Brain microvascular endothelial cell (primary cell): ENCODE measurements around the gene FPGS.

Experiments used
- DNase-seq: peaks from one replicate; pipeline ENCODE4 v3.0.0-alpha.2; 2020
- H3K27ac ChIP-seq: fragments of 250-450 bp; sonication (Bioruptor Pico); 2 replicates; pipeline ENCODE4 v1.5.1; 2020; ENCODE audit warnings: mild to moderate bottlenecking, moderate library complexity
- H3K27me3 ChIP-seq: fragments of 250-450 bp; sonication (Bioruptor Pico); replicated peaks from 2 replicates; pipeline ENCODE4 v1.5.1; 2020; ENCODE audit warnings: mild to moderate bottlenecking
- H3K36me3 ChIP-seq: fragments of 250-450 bp; sonication (Bioruptor Pico); replicated peaks from 2 replicates; pipeline ENCODE4 v1.5.1; 2020; ENCODE audit warnings: mild to moderate bottlenecking
- H3K4me3 ChIP-seq: 2 replicates; pipeline ENCODE4 v1.5.1; 2011; ENCODE audit warnings: low read depth, mild to moderate bottlenecking, control low read depth, low read length, moderate library complexity
- in situ Hi-C: cut with HindIII; loops from 2 replicates; pipeline ENCODE4 v1.10.0; 2017; ENCODE audit warnings: low sequenced_read_pairs, low pct_ligation_motif_present
- TF ChIP-seq, protein P1 (sequence below): IDR thresholded peaks from 2 replicates; pipeline ENCODE4 v1.5.1; 2011; ENCODE audit warnings: low read depth, mild to moderate bottlenecking, moderate library complexity, low read length, control low read depth, inconsistent platforms; ENCODE audit errors: missing control alignments

The FPGS gene

DNA sequence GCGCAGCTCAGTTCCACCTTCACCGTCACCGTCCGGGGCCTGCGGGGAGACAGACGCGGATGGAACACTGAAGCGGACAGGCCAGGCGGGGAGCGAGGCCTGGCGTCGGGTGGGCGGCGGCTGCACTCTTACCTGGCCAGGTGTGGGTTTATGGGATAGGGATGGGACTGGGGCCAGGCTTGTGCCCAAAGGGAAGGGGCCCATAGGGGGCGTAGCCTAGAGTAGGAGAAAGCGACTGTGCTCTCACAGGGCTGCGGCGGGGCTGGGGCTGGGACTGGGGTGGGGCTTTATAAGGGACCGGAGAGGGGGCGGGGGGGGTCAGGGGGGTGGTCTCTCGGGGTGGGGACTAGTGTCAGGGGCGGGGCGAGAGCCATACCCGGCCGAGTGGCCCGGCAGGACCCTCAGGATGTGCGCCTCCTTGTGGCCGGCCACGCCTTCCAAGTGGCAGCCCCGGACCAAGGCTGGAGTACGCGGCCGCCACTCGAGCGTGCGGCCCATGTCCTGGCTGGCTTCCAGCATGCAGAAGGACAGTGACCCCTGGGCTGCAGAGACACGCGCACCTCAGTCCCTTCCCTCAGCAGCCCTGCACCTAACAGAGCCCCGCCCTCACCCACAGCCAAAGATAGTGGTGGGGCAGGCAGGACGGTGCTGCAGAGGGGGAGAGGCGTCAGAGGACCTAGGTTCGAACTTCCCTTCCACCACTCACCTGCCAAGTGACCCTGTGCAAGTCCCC, 22.8 kb downstream of the FPGS start:
- Histone ChIP-seq H3K27ac (no peak overlapping the region), H3K36me3 (peaks cover 42% of the 10 kb centered on the region), H3K4me3 (no peak overlapping the region), H3K27me3 (no peaks in the 10 kb centered on the region)
- TF ChIP-seq, protein P1, sequence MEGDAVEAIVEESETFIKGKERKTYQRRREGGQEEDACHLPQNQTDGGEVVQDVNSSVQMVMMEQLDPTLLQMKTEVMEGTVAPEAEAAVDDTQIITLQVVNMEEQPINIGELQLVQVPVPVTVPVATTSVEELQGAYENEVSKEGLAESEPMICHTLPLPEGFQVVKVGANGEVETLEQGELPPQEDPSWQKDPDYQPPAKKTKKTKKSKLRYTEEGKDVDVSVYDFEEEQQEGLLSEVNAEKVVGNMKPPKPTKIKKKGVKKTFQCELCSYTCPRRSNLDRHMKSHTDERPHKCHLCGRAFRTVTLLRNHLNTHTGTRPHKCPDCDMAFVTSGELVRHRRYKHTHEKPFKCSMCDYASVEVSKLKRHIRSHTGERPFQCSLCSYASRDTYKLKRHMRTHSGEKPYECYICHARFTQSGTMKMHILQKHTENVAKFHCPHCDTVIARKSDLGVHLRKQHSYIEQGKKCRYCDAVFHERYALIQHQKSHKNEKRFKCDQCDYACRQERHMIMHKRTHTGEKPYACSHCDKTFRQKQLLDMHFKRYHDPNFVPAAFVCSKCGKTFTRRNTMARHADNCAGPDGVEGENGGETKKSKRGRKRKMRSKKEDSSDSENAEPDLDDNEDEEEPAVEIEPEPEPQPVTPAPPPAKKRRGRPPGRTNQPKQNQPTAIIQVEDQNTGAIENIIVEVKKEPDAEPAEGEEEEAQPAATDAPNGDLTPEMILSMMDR = peak; percentile 61
- in situ Hi-C loops = no loop called here
- DNase-seq = no peak

DNA sequence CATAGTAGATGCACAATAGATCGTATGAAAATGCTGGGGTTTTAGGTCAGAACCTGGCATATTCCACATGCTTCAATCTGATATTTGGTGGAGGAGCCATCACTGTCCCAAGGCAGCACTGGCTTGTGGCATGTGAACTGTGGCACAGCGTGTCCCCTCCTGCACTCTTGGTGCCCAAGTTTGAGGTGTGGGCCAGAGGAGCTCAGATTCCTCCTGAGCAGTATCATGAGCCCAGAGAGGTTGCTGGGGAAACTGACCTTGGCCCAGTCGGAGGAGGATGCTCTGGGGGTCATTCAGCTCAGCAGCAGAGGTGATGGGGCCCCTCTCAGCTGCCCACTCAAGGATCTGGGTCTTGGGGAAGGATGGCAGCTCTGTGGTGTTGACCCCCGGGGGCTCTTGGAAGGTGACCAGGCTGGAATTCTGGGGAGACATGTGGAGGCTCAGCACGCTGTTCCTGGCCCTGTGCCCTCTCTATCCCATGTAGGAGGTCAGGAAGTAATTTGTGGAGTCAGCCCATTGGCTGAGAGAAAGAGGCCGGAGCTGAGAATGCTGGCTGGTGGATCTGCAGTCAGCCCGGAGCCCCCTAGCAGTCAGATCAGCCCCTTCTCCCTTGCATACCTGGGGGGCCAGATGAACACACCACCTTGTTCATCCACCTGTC, 23.7 kb downstream of the FPGS start:
- Histone ChIP-seq H3K27me3 (no peaks in the 10 kb centered on the region), H3K27ac (no peak overlapping the region), H3K4me3 (no peak overlapping the region), H3K36me3 (peaks cover 37% of the 10 kb centered on the region)
- TF ChIP-seq, protein P1 = no peak
- no peak for DNase-seq
- in situ Hi-C loops = no loop called here

DNA sequence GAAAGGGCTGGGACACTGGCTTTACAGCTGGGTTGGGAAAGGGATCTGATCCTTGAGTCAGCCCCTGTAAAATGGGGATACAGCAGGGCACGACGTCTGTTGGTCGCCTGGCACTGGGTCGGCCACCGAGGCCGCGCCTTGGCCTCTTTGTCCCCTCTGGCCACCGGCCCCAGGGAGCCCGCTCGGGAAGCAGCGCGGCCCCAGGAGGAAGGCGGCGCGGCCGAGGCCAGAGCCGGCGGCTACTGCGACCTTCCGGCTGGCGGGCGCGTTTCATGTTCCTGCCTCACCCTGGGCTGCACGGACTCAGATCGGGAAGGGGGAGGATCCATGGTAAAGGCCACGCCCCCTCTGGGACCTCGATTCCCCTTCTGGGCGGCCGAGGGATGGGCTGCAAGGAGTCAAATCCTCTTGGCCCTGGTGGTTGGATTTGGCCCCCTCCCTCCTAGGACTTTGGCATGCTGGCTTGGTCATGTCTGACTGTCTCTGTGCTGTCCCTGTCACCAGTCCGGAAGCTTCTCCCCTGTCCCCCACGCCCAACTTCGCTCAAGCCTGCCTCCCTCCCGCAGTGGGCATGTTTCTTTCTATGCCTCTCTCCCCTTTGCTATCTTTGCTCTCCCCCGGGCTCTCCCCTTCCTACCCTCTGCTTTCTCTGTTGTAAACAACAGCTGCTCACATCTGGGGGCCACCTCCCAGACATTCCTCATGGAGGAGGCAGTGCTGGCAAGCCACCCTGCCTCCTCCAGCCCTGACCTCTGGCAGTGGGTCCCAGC, 25.8 kb downstream of the FPGS start:
- peak overlapping the region; percentile 29 for H3K4me3 ChIP-seq
- H3K27me3 ChIP-seq = no peaks in the 10 kb centered on the region
- peak; percentile 46 for DNase-seq

DNA sequence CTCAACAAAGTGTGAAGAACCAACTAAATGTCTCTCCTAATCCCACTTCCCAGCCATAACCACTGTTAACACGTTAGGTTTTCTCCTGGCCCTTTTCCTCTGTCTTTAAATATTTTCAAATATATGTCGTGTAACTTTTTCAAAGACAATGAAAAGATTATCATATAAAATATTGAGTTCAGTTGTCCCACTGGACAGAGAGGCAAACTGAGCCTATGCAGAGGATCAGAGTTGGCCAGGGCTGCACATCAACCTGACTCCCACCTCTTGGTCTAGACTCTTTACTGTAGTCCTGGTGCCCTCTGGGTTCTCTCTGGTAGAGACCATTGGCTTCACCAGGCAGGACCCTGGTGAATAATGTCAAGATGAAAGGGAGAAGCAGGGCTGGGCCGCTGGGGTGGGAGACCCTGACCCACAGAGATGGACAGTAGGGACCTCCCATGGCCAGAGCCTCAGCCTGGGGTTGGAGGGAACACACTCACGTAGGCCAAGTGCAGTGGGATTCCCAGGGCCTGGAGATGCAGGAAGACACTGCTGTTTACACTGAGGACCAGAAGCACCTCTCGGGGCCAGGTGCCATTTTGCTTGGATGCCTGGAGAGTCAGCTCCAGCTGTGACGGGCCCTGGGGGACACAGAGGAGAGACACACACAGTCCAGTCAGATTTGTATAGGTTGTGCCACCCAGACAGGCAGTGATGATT, 26.7 kb downstream of the FPGS start:
- no peaks in the 10 kb centered on the region for H3K27me3 ChIP-seq
- no peak for DNase-seq
- peaks cover 23% of the 10 kb centered on the region for H3K36me3 ChIP-seq
- in situ Hi-C loops = no loop called here
- TF ChIP-seq, protein P1 = no peak
- no peak overlapping the region for H3K4me3 ChIP-seq
- no peak overlapping the region for H3K27ac ChIP-seq

More for the DNA sequence above, 25.8 kb downstream of the FPGS start:
- in situ Hi-C loops = no loop called here
- TF ChIP-seq, protein P1 = no peak
- Histone ChIP-seq H3K36me3 (peaks cover 30% of the 10 kb centered on the region), H3K27ac (no peak overlapping the region)

DNA sequence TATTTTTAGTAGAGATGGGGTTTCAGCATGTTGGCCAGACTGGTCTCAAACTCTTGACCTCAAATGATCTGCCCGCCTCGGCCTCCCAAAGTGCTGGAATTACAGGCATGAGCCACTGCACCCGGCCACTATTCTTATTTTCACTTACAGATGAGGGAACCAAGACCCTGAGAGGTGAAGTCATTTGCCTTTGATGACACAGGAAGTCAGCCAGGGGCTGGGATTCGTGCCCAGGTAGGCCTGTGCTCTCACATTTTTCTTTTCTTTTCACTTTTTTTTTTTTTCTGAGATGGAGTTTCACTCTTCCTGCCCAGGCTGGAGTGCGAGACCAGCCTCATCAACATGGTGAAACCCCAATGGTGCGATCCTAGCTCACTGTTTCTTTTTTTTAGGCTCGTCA, 29.6 kb downstream of the FPGS start:
- DNase-seq = no peak
- Histone ChIP-seq H3K27ac (no peak overlapping the region), H3K36me3 (peaks cover 3% of the 10 kb centered on the region), H3K27me3 (no peaks in the 10 kb centered on the region), H3K4me3 (no peak overlapping the region)
- TF ChIP-seq, protein P1 = no peak
- in situ Hi-C loops = no loop called here
